Endothelial cell of umbilical vein (primary cell): ENCODE data around the gene WDR27. TPM values are rescaled to one million over a fixed set of nuclear protein-coding genes. Genes with fewer than 3 reads are reported as not detected.

Source experiments
- BruUV-seq: library from RNA; stranded (reverse); fragments of 400-500 nt; replicated peaks from 2 replicates; lab custom pipeline; 2021; lab: Mats Ljungman, UMichigan
- CTCF ChIA-PET: fragments of 300-600, 350-600 bp; sonication (Branson Sonifier 250); formaldehyde crosslinking; loops from one replicate; lab custom pipeline; 2021; ENCODE audit warnings: antibody characterized with exemption, inconsistent platforms; lab: Charles Lee
- POLR2A ChIA-PET: fragments of 300-600, 350-600 bp; sonication (Branson Sonifier 250); formaldehyde crosslinking; loops from one replicate; lab custom pipeline; 2021; ENCODE audit warnings: antibody characterized with exemption, inconsistent platforms; lab: Charles Lee
- DNase-seq: peaks from one replicate; pipeline ENCODE4 v3.0.0-alpha.2; 2011; ENCODE audit warnings: low read depth, low spot score
- FAIRE-seq: peaks from 2 replicates; lab custom pipeline; 2011; peaks lifted over from hg19 to GRCh38; lab: Jason Lieb, UNC
- H2AFZ ChIP-seq: 2 replicates; pipeline ENCODE4 v1.6.0; 2012; ENCODE audit warnings: low read depth, low read length, control low read depth, inconsistent platforms
- H3K27ac ChIP-seq: 2 replicates; pipeline ENCODE4 v1.5.1; 2011; ENCODE audit warnings: low read depth, mild to moderate bottlenecking, control low read depth, low read length, moderate library complexity; ENCODE audit not compliant: insufficient read depth
- H3K27me3 ChIP-seq, 2 experiments: 2 replicates each; pipeline versions ENCODE4 v1.6.0 to v1.6.1; 2011; ENCODE audit warnings: low read length in 2 of 2, mixed read lengths in 1 of 2; ENCODE audit not compliant: control insufficient read depth in 2 of 2, insufficient read depth in 2 of 2
- H3K36me3 ChIP-seq, 2 experiments: 2 replicates in 1 of 2; 3 replicates in 1 of 2; pipeline ENCODE4 v1.5.1; 2011; ENCODE audit warnings: low read length in 2 of 2, mild to moderate bottlenecking in 1 of 2, moderate library complexity in 1 of 2; ENCODE audit not compliant: control insufficient read depth in 2 of 2, insufficient read depth in 2 of 2; ENCODE audit errors: extremely low read depth in 1 of 2
- H3K4me1 ChIP-seq: 3 replicates; pipeline ENCODE4 v1.5.1; 2011; ENCODE audit warnings: mild to moderate bottlenecking, low read length; ENCODE audit not compliant: control insufficient read depth, insufficient read depth; ENCODE audit errors: extremely low read depth
- H3K4me2 ChIP-seq: 2 replicates; pipeline ENCODE4 v1.6.1; 2011; ENCODE audit warnings: low read length, control low read depth, mixed read lengths; ENCODE audit not compliant: insufficient read depth
- H3K4me3 ChIP-seq, 3 experiments: fragments of 200-600 bp in 1 of 3; sonication (generic), shearing (Covaris generic) in 1 of 3; replicated peaks in 1 of 3; 2 replicates each; pipeline ENCODE4 v1.5.1; 2011 to 2016; ENCODE audit warnings: control low read depth in 3 of 3, low read length in 3 of 3, mild to moderate bottlenecking in 2 of 3, inconsistent platforms in 1 of 3, low read depth in 1 of 3, moderate library complexity in 1 of 3; ENCODE audit not compliant: insufficient read depth in 1 of 3
- H3K79me2 ChIP-seq: 2 replicates; pipeline ENCODE4 v1.6.0; 2012; ENCODE audit warnings: low read length, inconsistent platforms; ENCODE audit not compliant: control insufficient read depth, insufficient read depth
- H3K9ac ChIP-seq: replicated peaks from 2 replicates; pipeline ENCODE3; 2011; ENCODE audit warnings: low read length, control low read depth; ENCODE audit not compliant: insufficient read depth; ENCODE audit errors: extremely low read depth
- H3K9me1 ChIP-seq: replicated peaks from 3 replicates; pipeline ENCODE4 v1.6.0; 2011; ENCODE audit warnings: mild to moderate bottlenecking, low read length; ENCODE audit not compliant: control insufficient read depth, insufficient read depth; ENCODE audit errors: extremely low read depth
- H3K9me3 ChIP-seq: replicated peaks from 2 replicates; pipeline ENCODE4 v1.5.1; 2012; ENCODE audit warnings: low read length, inconsistent platforms; ENCODE audit not compliant: control insufficient read depth, insufficient read depth
- H4K20me1 ChIP-seq: replicated peaks from 2 replicates; pipeline ENCODE3; 2011; ENCODE audit warnings: mild to moderate bottlenecking, low read length; ENCODE audit not compliant: control insufficient read depth, insufficient read depth; ENCODE audit errors: extremely low read depth
- EZH2 ChIP-seq: IDR thresholded peaks from 2 replicates; pipeline ENCODE4 v1.6.1; 2012; ENCODE audit warnings: borderline replicate concordance, low read depth, mild to moderate bottlenecking, moderate library complexity, low read length, inconsistent platforms; ENCODE audit not compliant: severe bottlenecking
- FOS ChIP-seq: IDR thresholded peaks from 2 replicates; pipeline ENCODE4 v1.6.1; 2011; ENCODE audit warnings: mild to moderate bottlenecking, low read length, moderate library complexity, borderline replicate concordance; ENCODE audit not compliant: insufficient read depth
- GATA2 ChIP-seq: IDR thresholded peaks from 2 replicates; pipeline ENCODE4 v1.7.0; 2011; ENCODE audit warnings: low read depth, mild to moderate bottlenecking, moderate library complexity, mixed read lengths, low read length; ENCODE audit not compliant: insufficient read length, insufficient read depth
- JUN ChIP-seq: IDR thresholded peaks from 2 replicates; pipeline ENCODE4 v1.6.1; 2011; ENCODE audit warnings: borderline replicate concordance, low read depth; ENCODE audit not compliant: insufficient read length, insufficient read depth
- MYC ChIP-seq: IDR thresholded peaks from one replicate; pipeline ENCODE4 v1.6.1; 2011; ENCODE audit warnings: mild to moderate bottlenecking, low read depth, low read length
- POLR2A ChIP-seq: IDR thresholded peaks from 2 replicates; pipeline ENCODE4 v1.6.1; 2012; ENCODE audit warnings: low read depth, mild to moderate bottlenecking, control low read depth, low read length
- POLR2AphosphoS5 ChIP-seq: IDR thresholded peaks from 2 replicates; pipeline ENCODE4 v1.6.1; 2012; ENCODE audit warnings: low read depth, mild to moderate bottlenecking, control low read depth, low read length, moderate library complexity; ENCODE audit not compliant: insufficient read depth
- dilution Hi-C: fragments of 300-500 bp; cut with MboI; formaldehyde crosslinking; loops from one replicate; pipeline ENCODE4 v1.15.0; 2019; ENCODE audit warnings: low sequenced_read_pairs; ENCODE audit not compliant: extremely low pct_ligation_motif_present
- intact Hi-C: fragments of 100-400 bp; cut with micrococcal nuclease; formaldehyde crosslinking; loops from one replicate; pipeline ENCODE4 v1.10.0; 2022
- polyA plus RNA-seq, 4 experiments: library from polyadenylated mRNA; depleted of rRNA in 3 of 4; stranded (reverse) in 3 of 4; unstranded in 1 of 4; fragments of >200 nt; gene quantifications; 2 replicates each; pipeline versions ENCODE4 v1.2.1 to v1.2.3, GENCODE V29; 2011 to 2012; ENCODE audit warnings: missing spikeins in 1 of 4
- total RNA-seq: library from RNA; stranded (reverse); gene quantifications from 2 replicates; pipeline ENCODE4 v1.2.3, GENCODE V29; 2021
- TF ChIP-seq, protein P1 (sequence below): IDR thresholded peaks from 2 replicates; pipeline ENCODE4 v1.6.1; 2011; ENCODE audit not compliant: insufficient read depth, insufficient read length
- TF ChIP-seq, protein P2 (sequence below), 2 donors: IDR thresholded peaks; 1 replicate in 1 of 2; 2 replicates in 1 of 2; pipeline ENCODE4 v1.5.1; 2011; ENCODE audit warnings: low read length in 2 of 2, mild to moderate bottlenecking in 2 of 2, moderate library complexity in 2 of 2, control low read depth in 1 of 2, inconsistent platforms in 1 of 2, low read depth in 1 of 2; ENCODE audit not compliant: insufficient read depth in 1 of 2; ENCODE audit errors: extremely low read depth in 1 of 2

WDR27 gene
- total and polyA plus RNA-seq, 2 donors (not counting 3 experiments of a cell fraction or from before 2014, with no cell fraction given), result 60.1 to 69.7 TPM

DNA sequence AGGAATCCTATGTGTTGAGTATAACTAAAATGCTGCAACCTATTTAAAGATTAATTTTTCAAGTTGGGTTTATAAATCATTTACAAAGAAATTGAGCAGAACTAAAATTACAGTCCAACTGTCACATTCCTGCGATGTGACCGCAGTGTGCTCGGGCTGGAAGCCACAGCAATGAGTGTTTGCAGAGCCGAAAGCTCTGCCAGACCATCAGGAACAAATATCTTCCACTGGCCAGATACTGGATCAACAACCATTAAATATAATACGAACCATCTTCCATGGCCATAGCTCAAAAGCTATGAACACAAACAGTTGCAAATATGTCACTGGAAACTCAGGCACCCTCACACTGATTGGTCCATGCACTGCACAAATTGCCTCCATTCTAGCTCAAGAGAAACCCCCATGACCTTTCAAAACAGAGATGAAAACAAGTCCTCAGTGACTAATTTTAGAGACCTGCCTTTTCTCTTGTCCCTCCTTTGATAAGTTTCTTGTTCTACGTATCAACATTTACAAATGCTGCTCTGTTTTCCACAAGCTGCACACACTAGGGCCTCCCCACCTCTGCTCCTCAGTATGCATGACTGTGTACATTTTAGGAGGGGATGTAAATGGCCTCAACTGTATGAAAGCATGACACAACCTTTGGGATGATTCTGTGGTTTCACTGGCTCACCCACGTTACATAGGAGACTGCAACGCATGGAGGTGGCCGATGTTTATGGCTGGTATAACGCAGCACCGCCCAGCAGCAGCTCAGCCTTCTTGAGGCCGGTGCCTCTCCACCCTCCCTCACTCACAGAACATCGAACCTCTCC, 171.7 kb downstream of the WDR27 start:
- Histone ChIP-seq H3K4me1 (peaks cover 3% of the 10 kb centered on the region), H3K9me3 (no peaks in the 10 kb centered on the region), H3K9ac (no peak overlapping the region), H3K9me1 (no peaks in the 10 kb centered on the region), H2AFZ (no peak overlapping the region), H3K36me3 (no peaks in the 10 kb centered on the region), H4K20me1 (no peaks in the 10 kb centered on the region), H3K79me2 (no peaks in the 10 kb centered on the region), H3K4me3 (no peak overlapping the region), H3K4me2 (no peak overlapping the region), H3K27me3 (no peaks in the 10 kb centered on the region), H3K27ac (no peak overlapping the region)
- TF ChIP-seq, protein P1, sequence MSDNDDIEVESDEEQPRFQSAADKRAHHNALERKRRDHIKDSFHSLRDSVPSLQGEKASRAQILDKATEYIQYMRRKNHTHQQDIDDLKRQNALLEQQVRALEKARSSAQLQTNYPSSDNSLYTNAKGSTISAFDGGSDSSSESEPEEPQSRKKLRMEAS, result no peak
- TF ChIP-seq JUN (no peak), GATA2 (no peak), MYC (no peak), POLR2AphosphoS5 (no peak), FOS (no peak), EZH2 (no peak), POLR2A (no peak)
- TF ChIP-seq, protein P2, sequence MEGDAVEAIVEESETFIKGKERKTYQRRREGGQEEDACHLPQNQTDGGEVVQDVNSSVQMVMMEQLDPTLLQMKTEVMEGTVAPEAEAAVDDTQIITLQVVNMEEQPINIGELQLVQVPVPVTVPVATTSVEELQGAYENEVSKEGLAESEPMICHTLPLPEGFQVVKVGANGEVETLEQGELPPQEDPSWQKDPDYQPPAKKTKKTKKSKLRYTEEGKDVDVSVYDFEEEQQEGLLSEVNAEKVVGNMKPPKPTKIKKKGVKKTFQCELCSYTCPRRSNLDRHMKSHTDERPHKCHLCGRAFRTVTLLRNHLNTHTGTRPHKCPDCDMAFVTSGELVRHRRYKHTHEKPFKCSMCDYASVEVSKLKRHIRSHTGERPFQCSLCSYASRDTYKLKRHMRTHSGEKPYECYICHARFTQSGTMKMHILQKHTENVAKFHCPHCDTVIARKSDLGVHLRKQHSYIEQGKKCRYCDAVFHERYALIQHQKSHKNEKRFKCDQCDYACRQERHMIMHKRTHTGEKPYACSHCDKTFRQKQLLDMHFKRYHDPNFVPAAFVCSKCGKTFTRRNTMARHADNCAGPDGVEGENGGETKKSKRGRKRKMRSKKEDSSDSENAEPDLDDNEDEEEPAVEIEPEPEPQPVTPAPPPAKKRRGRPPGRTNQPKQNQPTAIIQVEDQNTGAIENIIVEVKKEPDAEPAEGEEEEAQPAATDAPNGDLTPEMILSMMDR (IDR thresholded peaks at IDR 0.05; ENCODE audit: extremely low read depth in 1 of 2, insufficient read depth in 1 of 2, low read depth in 1 of 2, low read length in 2 of 2), result no peak
- intact Hi-C loops (no loop called here), dilution Hi-C loops (no loop called here)
- POLR2A ChIA-PET, result no interaction called here
- no peak for DNase-seq
- FAIRE-seq, result no peak
- CTCF ChIA-PET, result interaction anchor here (1.5 kb wide), 1 partner anchor 18 kb away, joined by 5 read pairs; no protein-coding TSS in a partner anchor
- no TSS peak for BruUV-seq
